Upper lobe of left lung (tissue), 6 donors: ENCODE measurements around the gene ZNF385B. TPM values are rescaled to one million over a fixed set of nuclear protein-coding genes. Genes with fewer than 3 reads are reported as not detected.

ENCODE experiments used
- ATAC-seq, 2 donors: fragments of 200-7000 bp; cut with Tn5 transposase; one replicate each; pipeline ENCODE4 v1.9.1; 2022; ENCODE audit warnings: mild to moderate bottlenecking in 2 of 2, moderate library complexity in 2 of 2; ENCODE audit not compliant: low FRiP score in 2 of 2
- DNase-seq, 2 donors: peaks; one replicate each; pipeline ENCODE4 v3.0.0-alpha.2; 2019 to 2020
- H3K27ac ChIP-seq, 4 donors: fragments of 200-600 bp; sonication (generic); one replicate each; pipeline ENCODE4 v1.5.1; 2016 to 2019
- H3K27me3 ChIP-seq, 4 donors: fragments of 200-600 bp; sonication (generic); one replicate each; pipeline ENCODE4 v1.5.1; 2017 to 2019
- H3K36me3 ChIP-seq, 4 donors: fragments of 200-600 bp; sonication (generic); one replicate each; pipeline ENCODE4 v1.5.1; 2016 to 2019
- H3K4me1 ChIP-seq, 4 donors: fragments of 200-600 bp; sonication (generic); one replicate each; pipeline ENCODE4 v1.5.1; 2018 to 2019
- H3K4me3 ChIP-seq, 4 donors: fragments of 200-600 bp; sonication (generic); one replicate each; pipeline ENCODE4 v1.5.1; 2017 to 2019; ENCODE audit warnings: mild to moderate bottlenecking in 2 of 4, moderate library complexity in 1 of 4
- H3K9me3 ChIP-seq, 4 donors: fragments of 200-600 bp; sonication (generic); one replicate each; pipeline ENCODE4 v1.5.1; 2018 to 2019
- EP300 ChIP-seq, 4 donors: sonication (generic); formaldehyde crosslinking; IDR thresholded peaks; one replicate each; pipeline ENCODE4 v1.5.1; 2017; ENCODE audit warnings: antibody characterized with exemption in 4 of 4, control low read depth in 2 of 4
- POLR2A ChIP-seq, 4 donors: fragments of 450-650 bp; IDR thresholded peaks; one replicate each; pipeline ENCODE4 v1.5.1; 2016 to 2017; ENCODE audit warnings: antibody characterized with exemption in 4 of 4, mild to moderate bottlenecking in 2 of 4
- POLR2AphosphoS5 ChIP-seq, 2 donors: sonication (generic); formaldehyde crosslinking; IDR thresholded peaks; one replicate each; pipeline ENCODE4 v1.5.1; 2017; ENCODE audit warnings: antibody characterized with exemption in 2 of 2
- WGBS, 2 donors: methylation state at CpG; one replicate each; pipeline ENCODE4 v1.1.5; 2017 to 2018; 5-methylcytosine and 5-hydroxymethylcytosine counted together
- total RNA-seq, 6 donors: library from RNA; depleted of rRNA in 4 of 6; stranded (reverse); fragments of >200 nt in 4 of 6; gene quantifications; one replicate each; pipeline versions ENCODE4 v1.1.0 to v1.2.1, GENCODE V29; 2016 to 2021
- TF ChIP-seq, protein P1 (sequence below), 6 experiments: fragments of 450-650 bp in 4 of 6; fragments of 200-600 bp in 2 of 6; sonication (generic) in 2 of 6; IDR thresholded peaks; one replicate each; pipeline ENCODE4 v1.5.1; 2016 to 2019; ENCODE audit warnings: antibody characterized with exemption in 6 of 6
- donor health status: DM: no; HTN: no; CAD: no; lungs with moderate emphysema.
- donor health status: DM: no; HTN: yes; CAD: no; lungs with severe emphysema.

ZNF385B gene
- total RNA-seq, 6 donors from 2014 or later = 22.1 to 93.5 (median 40.2) TPM

DNA sequence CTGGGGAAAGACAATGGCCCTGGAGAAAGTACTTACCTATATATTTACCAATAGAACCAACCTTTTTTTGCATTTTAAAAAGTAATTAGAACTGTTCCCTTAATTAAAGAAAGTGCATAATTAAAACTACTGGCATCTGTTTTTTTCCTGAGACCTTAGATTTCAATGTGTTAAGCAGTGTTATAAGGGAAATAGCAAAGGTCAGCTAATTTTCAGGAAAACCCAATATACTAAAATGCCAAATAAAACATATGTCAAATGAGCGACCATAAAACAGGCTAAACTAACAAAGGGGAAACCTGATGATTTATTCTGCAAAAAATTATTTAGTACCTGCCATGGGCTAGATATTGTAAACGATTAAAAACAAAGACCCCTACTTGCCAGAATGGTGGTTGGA lies 372.8 kb downstream of the ZNF385B start:
- Histone ChIP-seq H3K4me3 (no peak overlapping the region), H3K27ac (peak overlapping the region in 3 of 4 donors; percentile 22 to 73 (median 70)), H3K4me1 (peaks cover 0 to 4% (median 0%) of the 10 kb centered on the region in 4 donors), H3K36me3 (no peaks in the 10 kb centered on the region), H3K9me3 (no peaks in the 10 kb centered on the region), H3K27me3 (no peaks in the 10 kb centered on the region)
- TF ChIP-seq POLR2AphosphoS5 (IDR thresholded peaks at IDR 0.05) (no peak), POLR2A (IDR thresholded peaks at IDR 0.05) (no peak)
- WGBS, 2 donors = 74 to 77% methylated on average over 2 of the region's 2 CpGs
- DNase-seq = no peak
- ATAC-seq = no peak

DNA sequence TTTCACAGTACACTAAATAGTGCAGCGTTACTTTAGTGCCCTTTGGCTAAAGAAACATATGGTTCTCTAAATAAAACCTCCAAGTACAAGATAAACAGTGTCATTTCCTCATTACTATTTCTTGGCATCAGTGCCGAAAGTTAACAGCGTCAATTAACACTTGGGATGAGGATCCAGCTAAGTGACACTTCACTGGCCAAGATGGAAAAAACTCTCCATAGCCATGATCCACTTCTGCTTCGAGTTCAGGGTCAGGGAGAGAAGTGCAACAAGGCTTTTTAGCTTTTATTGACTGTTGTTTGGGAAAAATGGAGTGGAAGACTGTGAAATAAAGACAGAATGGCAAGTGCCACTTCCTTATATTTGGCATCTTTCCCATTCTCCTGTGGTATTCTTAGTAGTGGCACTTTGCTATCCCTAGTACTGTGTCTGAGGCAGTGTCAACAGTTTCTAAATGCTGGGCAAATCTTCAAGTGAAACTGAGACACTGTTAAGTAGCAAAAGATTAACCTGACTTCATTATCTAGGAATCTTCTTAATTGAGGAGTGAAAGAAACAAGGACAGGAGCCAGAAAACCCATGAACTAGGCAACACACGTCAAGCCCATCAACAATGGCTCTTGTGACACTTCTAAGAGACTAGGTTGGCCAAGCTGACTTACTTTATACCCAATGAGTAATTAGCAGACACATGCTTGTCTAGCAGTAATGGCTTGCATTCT lies 374.2 kb downstream of the ZNF385B start:
- DNase-seq (peak in 1 of 2 donors; percentile 64), ATAC-seq (peak; percentile 69 to 91)
- Histone ChIP-seq H3K27me3 (no peaks in the 10 kb centered on the region), H3K27ac (peak overlapping the region in 3 of 4 donors; percentile 4 to 77 (median 74)), H3K36me3 (no peaks in the 10 kb centered on the region), H3K4me3 (no peak overlapping the region), H3K9me3 (no peaks in the 10 kb centered on the region), H3K4me1 (peaks cover 0 to 4% (median 0%) of the 10 kb centered on the region in 4 donors)
- peak; percentile 68 to 74 for TF ChIP-seq POLR2AphosphoS5 (IDR thresholded peaks at IDR 0.05)
- peak in 3 of 4 donors; percentile 59 to 99 (median 93) for TF ChIP-seq EP300 (IDR thresholded peaks at IDR 0.05)
- TF ChIP-seq, protein P1, sequence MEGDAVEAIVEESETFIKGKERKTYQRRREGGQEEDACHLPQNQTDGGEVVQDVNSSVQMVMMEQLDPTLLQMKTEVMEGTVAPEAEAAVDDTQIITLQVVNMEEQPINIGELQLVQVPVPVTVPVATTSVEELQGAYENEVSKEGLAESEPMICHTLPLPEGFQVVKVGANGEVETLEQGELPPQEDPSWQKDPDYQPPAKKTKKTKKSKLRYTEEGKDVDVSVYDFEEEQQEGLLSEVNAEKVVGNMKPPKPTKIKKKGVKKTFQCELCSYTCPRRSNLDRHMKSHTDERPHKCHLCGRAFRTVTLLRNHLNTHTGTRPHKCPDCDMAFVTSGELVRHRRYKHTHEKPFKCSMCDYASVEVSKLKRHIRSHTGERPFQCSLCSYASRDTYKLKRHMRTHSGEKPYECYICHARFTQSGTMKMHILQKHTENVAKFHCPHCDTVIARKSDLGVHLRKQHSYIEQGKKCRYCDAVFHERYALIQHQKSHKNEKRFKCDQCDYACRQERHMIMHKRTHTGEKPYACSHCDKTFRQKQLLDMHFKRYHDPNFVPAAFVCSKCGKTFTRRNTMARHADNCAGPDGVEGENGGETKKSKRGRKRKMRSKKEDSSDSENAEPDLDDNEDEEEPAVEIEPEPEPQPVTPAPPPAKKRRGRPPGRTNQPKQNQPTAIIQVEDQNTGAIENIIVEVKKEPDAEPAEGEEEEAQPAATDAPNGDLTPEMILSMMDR (IDR thresholded peaks at IDR 0.05) = no peak
- 35 to 41% methylated on average over 5 of the region's 5 CpGs for WGBS, 2 donors

DNA sequence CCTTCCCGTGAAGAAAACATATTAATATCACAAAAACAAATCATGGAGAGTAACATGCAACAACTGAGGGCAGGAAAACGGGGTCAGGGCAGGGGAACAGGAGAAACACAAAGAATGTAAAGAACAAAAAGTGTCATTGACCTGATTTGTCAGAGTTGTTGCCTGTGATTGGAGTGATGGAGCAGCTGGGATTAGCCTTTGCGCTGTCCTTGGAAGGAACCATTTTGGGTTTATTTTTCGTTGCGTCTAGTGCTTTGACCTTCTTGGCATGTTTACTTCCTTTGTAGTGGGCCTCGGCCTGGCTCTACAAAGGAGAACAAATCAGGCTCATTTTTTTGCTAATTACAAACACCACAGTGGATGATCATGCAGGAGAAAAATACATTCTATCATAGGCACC lies 378.3 kb downstream of the ZNF385B start:
- Histone ChIP-seq H3K4me3 (no peak overlapping the region), H3K36me3 (no peaks in the 10 kb centered on the region), H3K4me1 (peaks cover 0 to 4% (median 0%) of the 10 kb centered on the region in 4 donors), H3K27ac (no peak overlapping the region), H3K27me3 (no peaks in the 10 kb centered on the region), H3K9me3 (no peaks in the 10 kb centered on the region)
- 68 to 79% methylated on average over 6 of the region's 6 CpGs for WGBS, 2 donors
- ATAC-seq (no peak), DNase-seq (no peak)
- TF ChIP-seq POLR2AphosphoS5 (IDR thresholded peaks at IDR 0.05) = no peak
- no peak for TF ChIP-seq POLR2A (IDR thresholded peaks at IDR 0.05)
- TF ChIP-seq EP300 (IDR thresholded peaks at IDR 0.05) = no peak
- TF ChIP-seq, protein P1 (IDR thresholded peaks at IDR 0.05) = no peak

DNA sequence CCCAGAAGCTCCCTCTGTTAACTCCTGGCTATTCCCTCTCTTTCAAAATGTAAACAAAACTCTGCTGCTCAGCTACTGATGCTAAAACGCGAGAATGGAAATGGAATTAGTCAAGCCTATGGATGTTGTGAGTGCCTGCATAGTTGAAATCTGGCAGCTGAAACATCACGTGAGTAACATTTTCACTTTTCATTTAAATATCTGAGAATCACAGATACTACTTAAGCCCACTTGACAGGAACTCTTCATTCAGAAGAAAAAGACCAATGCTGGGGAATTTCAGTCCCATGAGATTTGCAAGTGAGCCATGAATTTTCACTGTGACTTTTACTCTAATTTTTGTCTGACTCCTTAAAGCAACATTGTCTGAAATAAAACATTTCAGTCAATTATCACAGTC lies 381.5 kb downstream of the ZNF385B start:
- WGBS, 2 donors = 49 to 71% methylated on average over 3 of the region's 3 CpGs
- Histone ChIP-seq H3K27ac (no peak overlapping the region), H3K9me3 (no peaks in the 10 kb centered on the region), H3K27me3 (no peaks in the 10 kb centered on the region), H3K36me3 (no peaks in the 10 kb centered on the region), H3K4me3 (no peak overlapping the region), H3K4me1 (no peaks in the 10 kb centered on the region)
- TF ChIP-seq POLR2A (IDR thresholded peaks at IDR 0.05) (no peak), EP300 (IDR thresholded peaks at IDR 0.05) (no peak), POLR2AphosphoS5 (IDR thresholded peaks at IDR 0.05) (no peak)
- TF ChIP-seq, protein P1 (IDR thresholded peaks at IDR 0.05) = no peak
- ATAC-seq (no peak), DNase-seq (no peak)

DNA sequence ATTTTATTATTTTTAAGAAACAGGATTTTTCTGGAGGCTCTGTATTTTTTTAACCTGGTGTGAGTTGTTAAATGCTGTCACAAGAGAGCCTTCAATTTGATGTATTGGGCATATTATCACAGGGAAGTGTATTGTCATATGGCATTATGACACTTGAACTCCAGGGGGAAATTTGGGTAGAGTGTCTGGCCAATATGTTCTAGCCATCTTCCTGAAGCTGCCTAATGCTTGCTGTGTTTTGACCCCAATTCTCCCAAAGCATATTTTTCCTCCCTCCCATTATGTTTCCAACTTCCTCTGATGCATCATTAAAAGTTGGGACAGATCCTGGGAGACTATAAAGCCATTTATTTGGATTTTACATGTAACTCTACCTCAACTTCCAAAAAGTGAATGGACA lies 382.6 kb downstream of the ZNF385B start:
- Histone ChIP-seq H3K27me3 (no peaks in the 10 kb centered on the region), H3K36me3 (no peaks in the 10 kb centered on the region), H3K4me3 (no peak overlapping the region), H3K9me3 (no peaks in the 10 kb centered on the region), H3K4me1 (no peaks in the 10 kb centered on the region), H3K27ac (no peak overlapping the region)
- ATAC-seq (no peak), DNase-seq (no peak)
- TF ChIP-seq POLR2AphosphoS5 (IDR thresholded peaks at IDR 0.05) = no peak
- TF ChIP-seq EP300 (IDR thresholded peaks at IDR 0.05) = no peak
- no peak for TF ChIP-seq POLR2A (IDR thresholded peaks at IDR 0.05)
- TF ChIP-seq, protein P1 (IDR thresholded peaks at IDR 0.05) = no peak
